Measurements from ENCODE around the gene ITGA7. TPM values are rescaled to one million over a fixed set of nuclear protein-coding genes. Genes with fewer than 3 reads are reported as not detected.
A peak's percentile ranks its signal among the peaks of the same experiment; 100 is the strongest.

The ITGA7 gene, protein sequence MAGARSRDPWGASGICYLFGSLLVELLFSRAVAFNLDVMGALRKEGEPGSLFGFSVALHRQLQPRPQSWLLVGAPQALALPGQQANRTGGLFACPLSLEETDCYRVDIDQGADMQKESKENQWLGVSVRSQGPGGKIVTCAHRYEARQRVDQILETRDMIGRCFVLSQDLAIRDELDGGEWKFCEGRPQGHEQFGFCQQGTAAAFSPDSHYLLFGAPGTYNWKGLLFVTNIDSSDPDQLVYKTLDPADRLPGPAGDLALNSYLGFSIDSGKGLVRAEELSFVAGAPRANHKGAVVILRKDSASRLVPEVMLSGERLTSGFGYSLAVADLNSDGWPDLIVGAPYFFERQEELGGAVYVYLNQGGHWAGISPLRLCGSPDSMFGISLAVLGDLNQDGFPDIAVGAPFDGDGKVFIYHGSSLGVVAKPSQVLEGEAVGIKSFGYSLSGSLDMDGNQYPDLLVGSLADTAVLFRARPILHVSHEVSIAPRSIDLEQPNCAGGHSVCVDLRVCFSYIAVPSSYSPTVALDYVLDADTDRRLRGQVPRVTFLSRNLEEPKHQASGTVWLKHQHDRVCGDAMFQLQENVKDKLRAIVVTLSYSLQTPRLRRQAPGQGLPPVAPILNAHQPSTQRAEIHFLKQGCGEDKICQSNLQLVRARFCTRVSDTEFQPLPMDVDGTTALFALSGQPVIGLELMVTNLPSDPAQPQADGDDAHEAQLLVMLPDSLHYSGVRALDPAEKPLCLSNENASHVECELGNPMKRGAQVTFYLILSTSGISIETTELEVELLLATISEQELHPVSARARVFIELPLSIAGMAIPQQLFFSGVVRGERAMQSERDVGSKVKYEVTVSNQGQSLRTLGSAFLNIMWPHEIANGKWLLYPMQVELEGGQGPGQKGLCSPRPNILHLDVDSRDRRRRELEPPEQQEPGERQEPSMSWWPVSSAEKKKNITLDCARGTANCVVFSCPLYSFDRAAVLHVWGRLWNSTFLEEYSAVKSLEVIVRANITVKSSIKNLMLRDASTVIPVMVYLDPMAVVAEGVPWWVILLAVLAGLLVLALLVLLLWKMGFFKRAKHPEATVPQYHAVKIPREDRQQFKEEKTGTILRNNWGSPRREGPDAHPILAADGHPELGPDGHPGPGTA
- 38.0 and 46.1 TPM in 2 replicates for total RNA-seq (2014; rRNA removed; shearing (Covaris generic))

GRCh38 chr12:55707841-55708694, at the start of gene ITGA7:
Gene ITGA7 (minus strand): TSS chr12:55707904. CDS start chr12:55707682, 222 bp downstream.
- DNase-seq, result peak; percentile 100
- peak within 1 kb of the TSS; percentile 95 for H3K4me3 ChIP-seq (ENCODE audit: insufficient read depth, low read depth, low read length)
- no peaks in the 10 kb centered on the region for H3K36me3 ChIP-seq (replicated peaks; ENCODE audit: control insufficient read depth, insufficient read depth, low read length)
- H3K27me3 ChIP-seq (ENCODE audit: control insufficient read depth, insufficient read depth, low read length), result peaks cover 11% of the 10 kb centered on the region; the same call in 1 of the 2 replicates

GRCh38 chr12:55755246-55755645, 47.5 kb upstream of the ITGA7 start:
- Histone ChIP-seq H3K4me3 (ENCODE audit: insufficient read depth, low read depth, low read length) (no peak overlapping the region), H3K36me3 (replicated peaks; ENCODE audit: control insufficient read depth, insufficient read depth, low read length) (peaks cover 31% of the 10 kb centered on the region), H3K27me3 (ENCODE audit: control insufficient read depth, insufficient read depth, low read length) (no peaks in the 10 kb centered on the region)
- DNase-seq, result no peak

DNA sequence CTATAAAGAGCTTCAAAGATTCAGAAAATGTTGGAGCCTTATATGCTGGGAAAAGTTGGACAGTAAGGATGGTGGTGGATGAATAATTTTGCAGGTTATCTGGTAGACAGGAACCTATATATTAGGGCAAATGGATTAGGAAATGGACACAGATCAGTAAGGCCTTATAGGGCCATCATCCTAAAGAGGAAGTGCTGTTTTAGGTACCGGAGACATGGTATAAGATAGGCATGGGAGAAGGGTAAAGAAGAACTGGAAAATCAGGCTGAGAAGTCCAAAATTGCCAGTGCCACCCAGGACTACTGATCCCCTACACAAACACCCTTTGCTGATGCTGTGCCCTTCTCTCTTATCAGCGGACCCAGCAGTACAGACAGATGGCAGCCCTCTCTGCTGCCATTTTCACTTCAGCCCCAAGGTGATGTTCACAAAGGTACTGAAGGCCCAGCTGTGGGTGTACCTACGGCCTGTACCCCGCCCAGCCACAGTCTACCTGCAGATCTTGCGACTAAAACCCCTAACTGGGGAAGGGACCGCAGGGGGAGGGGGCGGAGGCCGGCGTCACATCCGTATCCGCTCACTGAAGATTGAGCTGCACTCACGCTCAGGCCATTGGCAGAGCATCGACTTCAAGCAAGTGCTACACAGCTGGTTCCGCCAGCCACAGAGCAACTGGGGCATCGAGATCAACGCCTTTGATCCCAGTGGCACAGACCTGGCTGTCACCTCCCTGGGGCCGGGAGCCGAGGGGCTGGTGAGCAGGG, 40.7 kb upstream of the ITGA7 start:
- Histone ChIP-seq H3K4me3 (ENCODE audit: insufficient read depth, low read depth, low read length) (no peak overlapping the region), H3K27me3 (ENCODE audit: control insufficient read depth, insufficient read depth, low read length) (no peaks in the 10 kb centered on the region), H3K36me3 (replicated peaks; ENCODE audit: control insufficient read depth, insufficient read depth, low read length) (peaks cover 24% of the 10 kb centered on the region)
- peak; percentile 22 for DNase-seq

- DNase-seq, result peak; percentile 48
- Histone ChIP-seq H3K36me3 (replicated peaks; ENCODE audit: control insufficient read depth, insufficient read depth, low read length) (peaks cover 19% of the 10 kb centered on the region), H3K27me3 (ENCODE audit: control insufficient read depth, insufficient read depth, low read length) (no peaks in the 10 kb centered on the region), H3K4me3 (ENCODE audit: insufficient read depth, low read depth, low read length) (no peak overlapping the region)
Measured at GRCh38 chr12:55746913-55747231, 39.2 kb upstream of the ITGA7 start.

DNA sequence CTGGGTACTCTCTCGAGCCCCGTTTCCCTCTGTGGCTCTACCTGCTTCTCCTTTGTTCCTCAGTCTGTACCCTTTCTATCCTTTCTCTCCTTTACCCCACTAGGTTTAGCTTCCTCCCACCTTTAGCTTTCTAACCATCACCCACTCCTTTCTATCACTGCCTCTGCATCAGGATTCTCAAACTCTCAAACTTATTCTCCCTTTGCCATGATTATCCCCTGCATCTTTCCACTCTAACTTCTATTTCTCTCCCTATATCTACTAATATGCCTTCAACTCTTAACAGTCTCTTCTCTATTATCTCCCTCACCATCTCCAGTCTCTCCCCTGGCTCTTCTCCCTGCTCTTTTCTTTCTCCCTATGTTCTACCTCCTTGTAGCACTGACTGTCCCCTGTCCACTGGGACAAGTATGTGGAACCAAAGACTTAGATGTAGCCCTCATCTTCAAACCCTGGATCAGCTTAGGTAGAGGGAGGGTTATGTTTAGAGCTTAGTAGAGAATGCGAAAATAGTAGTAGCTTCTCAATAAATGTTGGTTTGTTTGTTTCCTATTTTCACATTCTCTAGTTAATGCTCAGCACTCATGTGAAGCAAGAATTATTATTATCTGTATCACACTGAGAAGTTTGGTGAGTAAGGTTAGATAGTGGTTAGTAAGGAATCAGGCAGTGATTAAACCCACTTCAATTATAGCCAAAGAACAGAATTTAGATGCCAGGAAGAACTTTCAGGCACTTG, 38.6 kb upstream of the ITGA7 start:
- DNase-seq, result peak; percentile 22
- Histone ChIP-seq H3K4me3 (ENCODE audit: insufficient read depth, low read depth, low read length) (peak overlapping the region; percentile 28), H3K36me3 (replicated peaks; ENCODE audit: control insufficient read depth, insufficient read depth, low read length) (peaks cover 14% of the 10 kb centered on the region), H3K27me3 (ENCODE audit: control insufficient read depth, insufficient read depth, low read length) (no peaks in the 10 kb centered on the region)

DNA sequence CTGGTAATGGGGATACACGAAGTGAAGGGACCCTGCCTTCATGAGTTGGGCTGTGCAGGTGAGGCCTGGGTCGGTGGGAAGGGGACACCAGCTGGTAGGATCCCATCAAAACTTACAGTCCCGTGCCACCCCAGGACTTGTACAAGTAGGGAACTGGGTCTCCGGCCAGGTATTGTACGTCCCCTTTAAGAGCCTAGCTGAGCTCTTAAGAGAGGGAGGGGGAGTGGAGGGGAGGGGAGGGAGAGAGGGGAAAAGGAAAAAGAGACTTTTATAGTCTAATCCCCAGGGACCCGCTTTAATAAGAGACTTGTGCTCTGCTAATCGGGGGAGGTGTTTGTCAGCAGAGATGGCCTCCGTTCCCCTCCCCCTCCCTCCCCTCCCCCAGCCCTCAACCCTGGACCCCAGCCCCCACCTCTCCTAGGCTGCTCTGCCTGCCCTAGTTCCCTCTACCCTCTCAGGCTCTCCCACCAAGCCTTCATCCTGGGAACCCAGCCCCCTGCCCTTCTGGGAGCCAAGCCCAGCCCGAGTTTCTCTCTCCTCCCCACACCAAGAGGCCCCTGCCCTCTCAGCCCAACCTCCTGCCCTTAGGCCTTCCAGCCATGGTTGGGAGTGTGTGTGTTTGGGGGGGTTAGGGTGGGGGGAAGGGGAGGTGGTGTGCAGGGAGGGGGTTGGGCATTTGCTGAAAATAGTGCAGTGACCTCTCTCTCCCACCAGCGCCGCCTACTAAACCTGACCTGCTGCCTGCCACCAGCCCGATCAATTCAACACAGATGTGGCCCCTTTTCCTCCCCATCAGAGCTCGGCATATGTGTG, 37.9 kb upstream of the ITGA7 start:
- DNase-seq, result peak; percentile 90
- peaks cover 8% of the 10 kb centered on the region for H3K36me3 ChIP-seq (replicated peaks; ENCODE audit: control insufficient read depth, insufficient read depth, low read length)
- no peaks in the 10 kb centered on the region for H3K27me3 ChIP-seq (ENCODE audit: control insufficient read depth, insufficient read depth, low read length)
- H3K4me3 ChIP-seq (ENCODE audit: insufficient read depth, low read depth, low read length), result peak overlapping the region; percentile 84

DNA sequence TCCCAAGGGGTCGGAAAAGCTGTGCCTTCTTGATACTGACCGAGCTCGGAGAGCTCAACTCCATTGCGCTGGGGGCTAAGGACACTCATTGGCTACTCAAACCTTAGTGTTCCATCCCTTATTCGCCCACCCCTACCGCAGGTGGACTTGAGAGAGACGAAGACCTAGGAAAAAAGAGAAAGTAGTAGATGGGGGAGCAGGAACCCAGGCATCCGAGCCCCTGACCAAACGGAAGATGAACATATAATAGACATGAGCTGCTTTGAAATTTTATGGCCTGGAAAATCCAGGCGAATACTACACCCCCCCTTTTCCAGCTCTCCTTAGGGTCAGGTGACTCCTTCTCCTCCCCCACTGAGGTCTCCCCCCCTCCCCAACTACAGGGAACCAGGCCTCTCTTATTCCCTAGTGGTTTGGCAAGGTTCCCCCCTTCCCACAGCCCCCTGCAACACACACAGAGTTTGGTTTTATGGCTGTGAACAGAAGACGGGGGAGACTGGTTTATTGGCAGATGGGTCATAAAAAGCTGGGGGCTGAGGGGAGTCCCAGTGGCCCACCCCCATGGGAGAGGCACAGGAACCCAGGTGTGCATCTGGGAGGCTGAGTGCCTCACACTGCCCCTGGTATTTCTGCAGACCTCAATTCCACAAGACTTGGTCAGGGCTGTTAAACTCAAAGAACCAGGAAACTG, 36.8 kb upstream of the ITGA7 start:
- DNase-seq, result peak; percentile 58
- Histone ChIP-seq H3K4me3 (ENCODE audit: insufficient read depth, low read depth, low read length) (peak overlapping the region; percentile 84), H3K27me3 (ENCODE audit: control insufficient read depth, insufficient read depth, low read length) (no peaks in the 10 kb centered on the region), H3K36me3 (replicated peaks; ENCODE audit: control insufficient read depth, insufficient read depth, low read length) (peaks cover 5% of the 10 kb centered on the region)

DNA sequence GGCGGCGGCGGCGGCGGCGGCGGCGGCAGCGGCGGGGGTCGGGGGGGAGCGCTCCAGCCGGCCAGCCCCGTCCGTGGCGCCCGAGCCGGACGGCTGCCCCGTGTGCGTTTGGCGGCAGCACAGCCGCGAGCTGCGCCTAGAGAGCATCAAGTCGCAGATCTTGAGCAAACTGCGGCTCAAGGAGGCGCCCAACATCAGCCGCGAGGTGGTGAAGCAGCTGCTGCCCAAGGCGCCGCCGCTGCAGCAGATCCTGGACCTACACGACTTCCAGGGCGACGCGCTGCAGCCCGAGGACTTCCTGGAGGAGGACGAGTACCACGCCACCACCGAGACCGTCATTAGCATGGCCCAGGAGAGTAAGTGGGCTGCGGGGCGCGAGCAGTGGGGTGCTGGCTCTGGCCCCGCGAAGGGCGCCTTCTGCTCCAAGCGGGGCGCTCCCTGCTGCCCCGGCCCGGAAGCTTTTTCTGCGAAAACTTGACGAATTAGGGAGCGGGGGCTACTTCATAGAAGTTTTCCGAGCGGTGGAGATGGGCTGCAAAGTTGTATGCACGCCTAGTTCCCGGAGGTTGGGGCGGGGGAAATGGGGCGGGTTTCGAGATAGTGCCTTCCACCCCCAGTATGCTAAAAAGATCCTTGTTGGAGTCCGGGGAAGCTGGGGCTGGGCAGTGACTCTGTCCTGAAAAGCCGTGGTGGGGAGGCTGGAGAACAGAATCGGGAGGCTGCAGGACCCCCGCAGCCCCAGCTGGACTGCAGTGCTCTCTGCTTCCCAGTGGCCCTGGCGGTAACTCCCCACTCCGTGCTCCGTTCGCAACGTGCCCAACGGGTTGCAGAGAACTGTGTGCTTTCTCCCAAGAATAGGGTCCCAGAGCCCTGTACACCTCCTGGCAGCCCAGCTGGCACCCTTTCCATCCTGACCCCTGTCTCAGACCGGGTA, 36.0 kb upstream of the ITGA7 start:
- Histone ChIP-seq H3K27me3 (ENCODE audit: control insufficient read depth, insufficient read depth, low read length) (no peaks in the 10 kb centered on the region), H3K36me3 (replicated peaks; ENCODE audit: control insufficient read depth, insufficient read depth, low read length) (peaks cover 2% of the 10 kb centered on the region; the same call in 1 of the 2 replicates), H3K4me3 (ENCODE audit: insufficient read depth, low read depth, low read length) (peak overlapping the region; percentile 84)
- peak; percentile 49 for DNase-seq

- Histone ChIP-seq H3K27me3 (ENCODE audit: control insufficient read depth, insufficient read depth, low read length) (no peaks in the 10 kb centered on the region), H3K4me3 (ENCODE audit: insufficient read depth, low read depth, low read length) (peak within 1 kb of the TSS; percentile 84), H3K36me3 (replicated peaks; ENCODE audit: control insufficient read depth, insufficient read depth, low read length) (peaks cover 1% of the 10 kb centered on the region; the same call in 1 of the 2 replicates)
- peak; percentile 96 for DNase-seq
Measured at GRCh38 chr12:55742719-55743405, 35.2 kb upstream of the ITGA7 start, which contains the start of gene GDF11. Gene GDF11 (plus strand): TSS chr12:55743122. CDS start chr12:55743317, 195 bp downstream.

DNA sequence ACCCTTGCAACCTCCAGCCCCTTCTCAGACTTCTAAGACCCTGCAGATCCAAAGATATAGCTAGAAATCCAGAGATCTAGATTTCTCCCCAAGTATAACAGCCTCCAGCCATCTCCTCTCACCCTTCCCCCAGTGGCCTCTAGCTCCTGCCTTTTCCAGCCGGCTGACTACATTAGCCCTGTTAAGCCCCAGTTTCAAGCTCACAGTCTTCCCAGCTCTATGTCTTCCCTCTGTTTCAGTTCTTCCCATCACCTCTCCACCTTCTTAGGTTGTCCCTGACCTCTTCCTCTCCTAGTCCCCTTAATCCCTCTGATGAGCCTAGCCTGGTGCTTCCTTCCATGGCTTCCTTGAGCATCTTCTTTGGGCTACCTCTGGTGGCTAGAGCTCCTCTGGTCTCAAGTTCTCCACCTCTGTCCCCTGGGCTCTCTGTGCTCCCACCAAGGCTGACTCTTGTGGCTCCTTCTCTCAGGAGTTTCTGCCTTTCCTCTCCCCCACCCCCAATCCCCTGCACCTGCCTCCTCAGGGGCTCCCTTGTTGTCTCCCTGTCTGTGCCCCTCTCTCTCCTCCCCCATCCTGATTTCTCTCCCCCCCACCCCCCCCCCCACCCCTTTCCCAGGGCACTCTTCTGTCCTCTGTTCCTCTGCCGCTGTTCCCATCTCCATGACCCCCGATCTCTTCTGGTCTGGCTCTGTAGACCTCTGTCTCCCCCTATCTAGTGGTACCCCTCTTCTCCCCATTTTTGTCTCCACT, 34.4 kb upstream of the ITGA7 start:
- Histone ChIP-seq H3K27me3 (ENCODE audit: control insufficient read depth, insufficient read depth, low read length) (no peaks in the 10 kb centered on the region), H3K4me3 (ENCODE audit: insufficient read depth, low read depth, low read length) (peak overlapping the region; percentile 22; the same call in 1 of the 2 replicates), H3K36me3 (replicated peaks; ENCODE audit: control insufficient read depth, insufficient read depth, low read length) (no peaks in the 10 kb centered on the region)
- DNase-seq, result peak; percentile 31
